Activated CD8-positive, alpha-beta memory T cell treated with anti-CD3 and anti-CD28 coated beads for 48 hours (primary cell): ENCODE measurements around the gene ST3GAL3.

Source experiments
- DNase-seq, 3 experiments: peaks; one replicate each; pipeline ENCODE4 v3.0.0-alpha.2; 2020; ENCODE audit warnings: low read depth in 2 of 3, low spot score in 2 of 3

The ST3GAL3 gene

GRCh38 chr1:43957407-43958040 lies 250.2 kb downstream of the ST3GAL3 start:
- no peak for DNase-seq

GRCh38 chr1:43958351-43959255 lies 251.3 kb downstream of the ST3GAL3 start:
- DNase-seq = no peak

- no peak for DNase-seq
Measured at GRCh38 chr1:43960798-43961197, 253.5 kb downstream of the ST3GAL3 start.

- DNase-seq = no peak
Measured at GRCh38 chr1:43961692-43962091, 254.4 kb downstream of the ST3GAL3 start.

- DNase-seq = no peak
Measured at GRCh38 chr1:43962324-43962723, 255.0 kb downstream of the ST3GAL3 start.

GRCh38 chr1:43963006-43963405 lies 255.7 kb downstream of the ST3GAL3 start:
- no peak for DNase-seq

- no peak for DNase-seq
Measured at GRCh38 chr1:43963890-43964289, 256.6 kb downstream of the ST3GAL3 start.

GRCh38 chr1:43965316-43965715 lies 258.0 kb downstream of the ST3GAL3 start:
- no peak for DNase-seq

GRCh38 chr1:43968348-43968948 lies 261.1 kb downstream of the ST3GAL3 start:
- DNase-seq = no peak

GRCh38 chr1:43969416-43969745 lies 262.0 kb downstream of the ST3GAL3 start:
- no peak for DNase-seq

GRCh38 chr1:43969746-43970466 lies 262.6 kb downstream of the ST3GAL3 start, which contains the start of gene DPH2:
Gene DPH2, plus strand, starts transcription at chr1:43970010. Its CDS starts 166 bp downstream, at chr1:43970176.
- peak; percentile 68 to 91 (median 89) for DNase-seq

- DNase-seq = no peak
Measured at GRCh38 chr1:43970502-43970901, 263.2 kb downstream of the ST3GAL3 start.

- DNase-seq = no peak
Measured at GRCh38 chr1:43970911-43971310, 263.6 kb downstream of the ST3GAL3 start.

- DNase-seq = no peak
Measured at GRCh38 chr1:43971336-43971980, 264.1 kb downstream of the ST3GAL3 start.

GRCh38 chr1:43973981-43974442 lies 266.7 kb downstream of the ST3GAL3 start:
- no peak for DNase-seq

- peak; percentile 88 to 94 (median 89) for DNase-seq
Measured at GRCh38 chr1:43974443-43975248, 267.3 kb downstream of the ST3GAL3 start, which contains the start of gene ATP6V0B. Gene ATP6V0B, plus strand, starts transcription at chr1:43974960. Its CDS starts 81 bp downstream, at chr1:43975041.

- no peak for DNase-seq
Measured at GRCh38 chr1:43975249-43975961, 268.1 kb downstream of the ST3GAL3 start.

- DNase-seq = no peak
Measured at GRCh38 chr1:43976045-43976444, 268.7 kb downstream of the ST3GAL3 start.

- DNase-seq = no peak
Measured at GRCh38 chr1:43976890-43977289, 269.6 kb downstream of the ST3GAL3 start.
